ENCODE measurements around the gene NDST3.

DNA sequence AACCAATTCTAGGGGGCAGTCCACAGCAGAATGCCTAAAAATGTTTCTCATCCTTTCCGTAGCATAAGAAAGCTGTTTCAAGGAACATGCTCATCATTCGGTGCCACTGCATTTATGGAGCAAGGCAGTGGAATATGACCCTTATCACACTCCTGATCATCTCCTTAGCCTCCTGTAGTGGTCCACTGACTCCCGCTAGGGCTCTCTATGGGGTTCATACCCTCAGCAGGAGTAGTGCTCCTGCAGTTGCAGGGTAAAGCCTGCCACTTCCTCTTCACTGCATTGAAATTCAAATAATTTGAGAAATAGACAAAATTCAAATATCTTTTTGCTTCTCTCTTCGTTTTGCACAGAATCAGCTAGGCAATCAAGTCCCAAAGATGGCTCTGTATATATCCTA, 107.0 kb downstream of the NDST3 start:
- TF ChIP-seq POLR2A (IDR thresholded peaks at IDR 0.05) = no peak
- TF ChIP-seq, protein P1, sequence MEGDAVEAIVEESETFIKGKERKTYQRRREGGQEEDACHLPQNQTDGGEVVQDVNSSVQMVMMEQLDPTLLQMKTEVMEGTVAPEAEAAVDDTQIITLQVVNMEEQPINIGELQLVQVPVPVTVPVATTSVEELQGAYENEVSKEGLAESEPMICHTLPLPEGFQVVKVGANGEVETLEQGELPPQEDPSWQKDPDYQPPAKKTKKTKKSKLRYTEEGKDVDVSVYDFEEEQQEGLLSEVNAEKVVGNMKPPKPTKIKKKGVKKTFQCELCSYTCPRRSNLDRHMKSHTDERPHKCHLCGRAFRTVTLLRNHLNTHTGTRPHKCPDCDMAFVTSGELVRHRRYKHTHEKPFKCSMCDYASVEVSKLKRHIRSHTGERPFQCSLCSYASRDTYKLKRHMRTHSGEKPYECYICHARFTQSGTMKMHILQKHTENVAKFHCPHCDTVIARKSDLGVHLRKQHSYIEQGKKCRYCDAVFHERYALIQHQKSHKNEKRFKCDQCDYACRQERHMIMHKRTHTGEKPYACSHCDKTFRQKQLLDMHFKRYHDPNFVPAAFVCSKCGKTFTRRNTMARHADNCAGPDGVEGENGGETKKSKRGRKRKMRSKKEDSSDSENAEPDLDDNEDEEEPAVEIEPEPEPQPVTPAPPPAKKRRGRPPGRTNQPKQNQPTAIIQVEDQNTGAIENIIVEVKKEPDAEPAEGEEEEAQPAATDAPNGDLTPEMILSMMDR (IDR thresholded peaks at IDR 0.05) = no peak
